HG03175 (cell line): ENCODE data around the gene GDE1.
"Not testable (repeated sequence)": the region's sequence is repeated elsewhere in the genome, so short reads cannot be mapped to it uniquely, and the experiment has no call there.

Experiments used
- ATAC-seq: cut with Tn5 transposase; IDR thresholded peaks from one replicate; pipeline ENCODE4 v1.9.1; 2021; ENCODE audit warnings: mild to moderate bottlenecking, moderate library complexity; ENCODE audit not compliant: unreplicated experiment

GDE1 gene

DNA sequence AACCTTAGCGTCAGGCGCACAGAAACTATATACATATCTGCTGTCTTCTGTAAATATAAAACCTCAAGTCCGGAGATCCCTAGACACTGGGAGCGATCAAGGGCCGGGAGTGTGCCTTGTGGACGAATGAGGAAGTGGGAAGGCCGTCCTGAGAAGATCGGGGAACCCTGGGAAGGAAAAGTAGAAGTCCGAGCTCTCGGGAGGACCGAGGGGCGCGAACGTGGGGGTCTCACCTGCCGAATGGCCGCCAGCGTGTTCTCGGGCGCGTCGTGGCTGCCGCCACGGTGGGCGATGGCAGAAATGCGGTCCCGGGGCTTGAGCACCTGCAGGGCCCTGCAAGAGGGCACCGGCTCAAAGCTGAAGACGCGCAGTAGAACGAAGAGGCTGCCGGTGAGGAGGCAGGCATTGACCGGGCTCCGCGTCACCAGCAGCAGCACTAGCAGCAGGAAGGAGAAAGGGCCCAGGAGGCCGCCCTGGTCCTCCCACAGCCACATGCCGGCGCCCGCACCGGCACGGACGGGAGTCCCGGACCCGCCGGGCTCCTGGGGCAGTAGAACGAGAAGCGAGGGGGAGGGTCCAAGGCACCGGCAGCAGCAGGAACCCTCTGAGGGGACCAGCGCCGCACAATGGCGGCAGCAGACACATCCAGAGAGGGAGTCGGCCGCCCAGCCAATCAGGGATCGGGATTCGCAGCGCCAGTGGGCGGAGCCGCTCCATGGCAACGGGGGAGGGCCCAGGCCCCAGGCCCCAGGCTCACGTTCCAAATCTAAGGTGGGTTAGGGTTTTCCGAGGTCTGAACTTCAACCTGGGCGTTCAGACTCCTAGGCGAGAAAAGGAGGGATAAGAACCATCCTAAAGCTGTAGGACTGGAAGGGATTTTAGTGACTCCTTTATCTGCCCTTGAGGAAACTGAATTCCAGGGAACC lies at the start of gene GDE1:
TSS of gene GDE1 (minus strand) at position 628 of the 926 bp plus-strand sequence. CDS start at position 494, 134 bp downstream.
- peak; percentile 76 for ATAC-seq

GRCh38 chr16:19567560-19567959 lies 45.7 kb upstream of the GDE1 start:
- no peak for ATAC-seq

DNA sequence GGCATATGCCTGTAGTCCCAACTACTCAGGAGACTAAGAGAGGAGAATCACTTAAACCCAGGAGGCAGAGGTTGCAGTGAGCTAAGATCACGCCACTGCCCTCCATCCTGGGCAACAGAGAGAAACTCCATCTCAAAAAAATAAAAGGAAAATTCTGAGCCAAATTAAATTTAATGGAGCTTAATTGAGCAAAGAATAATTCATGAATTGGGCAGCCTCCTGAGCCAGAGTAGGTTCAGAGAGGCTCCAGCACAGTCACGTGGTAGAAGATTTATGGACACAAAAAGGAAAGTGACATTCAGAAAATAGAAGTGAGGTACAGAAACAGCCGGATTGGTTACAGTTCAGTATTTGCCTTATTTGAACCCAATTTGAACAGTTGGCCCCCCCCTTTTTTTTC lies 44.5 kb upstream of the GDE1 start:
- ATAC-seq = no peak

DNA sequence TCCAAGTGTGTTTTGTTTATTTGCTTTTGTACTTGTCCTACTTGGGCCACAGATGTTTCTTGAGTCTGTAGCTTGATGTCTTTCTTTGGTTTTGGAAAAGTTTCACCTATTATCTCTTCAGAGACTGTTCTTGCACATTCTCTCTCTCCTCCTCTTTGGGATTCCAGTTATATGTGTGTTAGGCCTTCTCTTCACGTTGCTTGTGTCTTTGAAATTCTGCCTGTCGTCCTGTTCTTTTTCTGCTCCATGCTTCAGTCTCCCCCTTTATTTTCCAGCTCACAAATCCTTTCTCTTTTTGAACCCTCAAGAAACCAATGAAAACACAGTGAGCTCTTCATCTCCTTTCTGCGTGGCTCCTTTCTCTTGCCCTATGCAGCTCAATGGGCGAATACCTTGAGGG lies 41.5 kb upstream of the GDE1 start:
- ATAC-seq = no peak

- no peak for ATAC-seq
Observed at GRCh38 chr16:19560078-19560477, 38.2 kb upstream of the GDE1 start.

DNA sequence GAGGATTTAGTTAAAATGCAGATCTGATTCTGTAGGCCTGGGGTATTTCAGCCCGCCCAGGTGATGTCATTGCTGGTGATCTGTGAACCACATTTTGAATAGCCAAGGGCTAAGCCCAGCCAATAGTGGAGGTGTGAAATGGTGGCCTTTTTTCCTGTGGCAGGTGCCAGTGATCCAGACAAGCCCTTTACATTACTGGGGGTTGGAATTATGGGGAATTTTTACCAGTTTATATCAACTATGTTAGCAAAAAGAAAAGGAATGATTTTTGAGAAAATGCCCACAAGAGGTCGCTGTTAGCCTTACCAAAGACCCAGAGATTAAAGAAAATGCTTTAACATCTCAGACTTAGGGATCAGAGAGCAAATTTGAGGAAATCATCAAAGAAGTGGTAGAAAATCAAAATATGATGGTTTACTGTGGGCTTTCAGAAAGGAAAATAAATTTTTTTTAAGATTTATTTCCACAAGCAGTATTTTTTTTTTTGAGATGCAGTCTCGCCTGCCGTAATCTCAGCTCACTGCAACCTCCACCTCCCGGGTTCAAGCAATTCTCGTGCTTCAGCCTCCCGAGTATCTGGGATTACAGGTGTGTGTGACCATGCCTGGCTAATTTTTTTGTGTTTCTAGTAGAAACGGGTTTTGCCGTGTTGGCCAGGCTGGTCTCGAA lies 37.5 kb upstream of the GDE1 start:
- ATAC-seq = no peak

DNA sequence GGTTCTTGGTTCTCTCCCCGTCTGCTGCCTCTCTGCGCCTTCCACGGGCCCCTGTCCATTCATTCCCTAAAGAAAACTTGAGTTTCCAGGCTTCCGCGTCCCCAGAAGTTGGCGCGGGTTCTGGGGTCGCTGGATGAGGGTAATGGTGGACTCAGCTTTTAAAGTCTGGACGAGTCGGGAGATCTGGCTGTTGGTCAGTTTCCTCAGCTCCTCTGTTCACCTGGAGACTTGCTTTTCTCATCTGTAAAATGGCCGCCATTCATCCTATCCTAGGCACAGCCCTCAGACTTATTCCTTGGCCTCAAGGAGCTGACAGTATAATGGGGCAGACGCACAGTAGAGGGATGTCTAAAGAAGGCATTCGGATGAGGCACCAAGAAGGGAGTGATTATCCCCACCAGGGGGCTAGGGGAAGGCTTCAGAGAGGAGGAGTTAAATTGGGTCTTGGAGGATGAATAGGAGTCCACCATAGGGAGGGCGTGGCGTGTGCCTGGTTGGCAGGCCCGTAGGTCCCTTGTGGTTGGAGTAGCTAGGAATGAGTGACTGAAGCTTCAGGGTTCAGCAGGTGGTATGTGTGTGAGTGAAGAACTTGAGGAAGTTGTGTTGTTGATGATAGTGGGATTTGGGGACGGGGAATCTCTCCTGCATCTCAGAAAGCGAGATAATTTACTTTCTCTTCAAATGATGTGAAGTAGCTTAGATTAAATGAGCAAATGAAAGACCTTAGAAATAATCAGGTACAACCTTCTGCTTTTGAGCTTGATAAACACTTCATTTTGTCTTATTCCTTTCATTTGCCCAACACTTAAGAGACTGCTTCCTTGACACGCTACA lies 34.3 kb upstream of the GDE1 start:
- no peak for ATAC-seq

GRCh38 chr16:19555186-19555937 lies 33.5 kb upstream of the GDE1 start, which contains the start of gene VPS35L:
TSS of gene VPS35L (plus strand) at chr16:19555703. CDS start at chr16:19555730, 27 bp downstream.
- peak; percentile 96 for ATAC-seq

DNA sequence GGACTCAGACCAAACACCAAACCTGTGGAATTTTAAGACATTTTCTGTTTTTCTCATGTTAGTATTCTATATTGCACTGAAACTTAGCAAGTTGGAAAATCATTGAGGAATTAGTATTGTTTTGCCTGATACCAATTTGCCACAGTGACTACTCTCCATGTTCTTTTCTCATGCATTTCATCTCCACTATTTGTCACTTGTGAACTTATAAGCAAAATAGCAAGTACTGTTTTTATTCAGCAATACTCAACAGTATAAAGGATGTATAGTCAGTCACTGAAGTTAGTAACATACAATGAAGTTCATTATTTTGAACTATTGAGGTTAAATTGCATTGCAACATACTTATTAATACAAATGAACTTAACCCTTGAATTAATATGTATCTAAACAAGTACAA lies 27.8 kb upstream of the GDE1 start:
- no peak for ATAC-seq

DNA sequence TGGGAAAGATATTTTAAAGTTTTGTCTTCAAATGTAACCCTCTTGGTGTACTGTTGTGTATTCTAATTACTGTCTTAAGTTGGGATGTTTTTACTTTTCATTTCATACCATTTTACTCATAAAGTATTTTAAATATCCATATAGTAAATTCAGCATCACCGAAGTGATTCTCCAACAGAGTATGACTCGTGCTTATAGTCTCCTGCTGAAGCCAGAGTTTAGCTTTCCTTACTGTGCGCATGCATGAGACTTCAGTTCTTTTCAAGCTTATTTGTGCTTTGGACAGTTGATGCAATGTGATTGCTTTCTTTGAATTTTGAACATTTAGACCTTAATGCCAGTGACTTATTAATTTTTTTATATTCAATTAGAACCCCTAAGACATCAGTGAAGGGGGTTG lies 26.2 kb upstream of the GDE1 start:
- no peak for ATAC-seq

DNA sequence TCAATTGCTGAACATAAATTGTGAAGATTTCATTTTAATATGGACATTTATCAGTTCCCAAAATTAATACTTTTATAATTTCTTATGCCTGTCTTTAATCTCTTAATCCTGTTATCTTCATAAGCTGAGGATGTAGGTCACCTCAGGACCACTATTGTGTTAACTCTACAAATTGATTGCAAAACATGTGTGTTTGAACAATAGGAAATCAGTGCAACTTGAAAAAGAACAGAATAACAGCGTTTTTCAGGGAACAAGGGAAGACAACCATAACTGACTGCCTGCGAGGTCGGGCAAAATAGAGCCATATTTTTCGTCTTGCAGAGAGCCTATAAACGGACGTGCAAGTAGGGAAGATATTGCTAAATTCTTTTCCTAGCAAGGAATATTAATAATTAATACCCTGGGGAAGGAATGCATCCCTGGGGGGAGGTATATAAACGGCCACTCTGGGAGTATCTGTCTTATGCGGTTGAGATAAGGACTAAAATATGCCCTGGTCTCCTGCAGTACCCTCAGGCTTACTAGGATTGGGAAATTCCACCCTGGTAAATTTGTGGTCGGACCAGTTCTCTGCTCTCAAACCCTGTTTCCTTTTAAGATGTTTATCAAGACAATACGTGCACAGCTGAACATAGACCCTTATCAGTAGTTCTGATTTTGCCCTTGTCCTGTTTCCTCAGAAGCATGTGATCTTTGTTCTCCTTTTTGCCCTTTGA lies 21.5 kb upstream of the GDE1 start:
- not testable (repeated sequence) for ATAC-seq

GRCh38 chr16:19542138-19542821 lies 20.4 kb upstream of the GDE1 start:
- no peak for ATAC-seq

DNA sequence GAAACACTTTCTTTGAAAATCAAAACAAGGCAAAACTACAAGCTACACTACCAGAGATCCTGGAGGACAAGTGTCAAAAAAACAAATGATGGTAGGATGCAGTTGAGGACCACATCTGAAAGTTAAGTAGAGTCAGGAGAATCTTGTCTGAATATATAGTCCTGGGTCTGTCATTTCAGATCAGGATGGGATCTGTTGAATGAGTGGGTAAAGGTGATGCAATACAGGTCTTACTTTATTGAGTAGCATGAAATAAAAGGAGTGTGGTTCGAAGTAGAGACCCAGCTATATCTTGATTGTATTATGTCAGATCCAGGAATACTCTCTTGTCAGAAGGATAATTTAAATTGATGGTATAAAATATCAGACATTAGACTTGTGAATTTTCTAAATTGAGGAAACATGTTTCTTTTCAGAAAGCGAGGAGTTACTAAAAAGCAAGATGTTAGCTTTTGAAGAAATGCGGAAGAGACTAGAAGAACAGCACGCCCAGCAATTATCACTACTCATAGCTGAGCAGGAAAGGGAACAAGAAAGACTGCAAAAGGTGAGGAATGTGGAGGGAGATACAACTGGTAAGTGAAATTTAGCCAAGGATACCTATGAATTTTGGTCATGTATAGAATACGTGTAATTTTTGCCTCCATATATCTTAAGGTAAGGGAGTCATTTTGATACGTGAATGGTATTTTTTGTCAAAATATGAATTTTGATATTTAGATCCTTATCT lies 18.5 kb upstream of the GDE1 start:
- ATAC-seq = no peak

DNA sequence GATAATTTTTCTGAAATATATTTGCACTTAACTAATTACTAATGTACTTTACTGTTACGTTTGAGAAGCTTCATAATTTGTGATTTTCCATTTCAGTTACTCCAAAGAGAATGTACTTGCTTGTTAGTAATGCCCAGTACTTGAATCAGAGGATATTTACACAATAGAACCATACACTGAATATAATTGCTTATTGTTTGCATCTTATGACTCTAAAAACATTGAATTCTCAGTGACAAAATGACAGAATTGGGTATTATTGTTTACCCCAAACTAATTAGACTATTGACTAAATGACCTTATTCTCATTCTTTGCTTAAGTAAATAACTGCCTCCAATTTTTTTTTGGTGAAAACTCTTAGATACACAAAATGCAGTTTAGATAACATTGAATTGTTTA lies 10.7 kb upstream of the GDE1 start:
- ATAC-seq = no peak

- no peak for ATAC-seq
Observed at GRCh38 chr16:19528666-19529065, 6.8 kb upstream of the GDE1 start.

GRCh38 chr16:19527161-19527560 lies 5.3 kb upstream of the GDE1 start:
- ATAC-seq = no peak

- no peak for ATAC-seq
Observed at GRCh38 chr16:19525385-19525723, 3.5 kb upstream of the GDE1 start.

DNA sequence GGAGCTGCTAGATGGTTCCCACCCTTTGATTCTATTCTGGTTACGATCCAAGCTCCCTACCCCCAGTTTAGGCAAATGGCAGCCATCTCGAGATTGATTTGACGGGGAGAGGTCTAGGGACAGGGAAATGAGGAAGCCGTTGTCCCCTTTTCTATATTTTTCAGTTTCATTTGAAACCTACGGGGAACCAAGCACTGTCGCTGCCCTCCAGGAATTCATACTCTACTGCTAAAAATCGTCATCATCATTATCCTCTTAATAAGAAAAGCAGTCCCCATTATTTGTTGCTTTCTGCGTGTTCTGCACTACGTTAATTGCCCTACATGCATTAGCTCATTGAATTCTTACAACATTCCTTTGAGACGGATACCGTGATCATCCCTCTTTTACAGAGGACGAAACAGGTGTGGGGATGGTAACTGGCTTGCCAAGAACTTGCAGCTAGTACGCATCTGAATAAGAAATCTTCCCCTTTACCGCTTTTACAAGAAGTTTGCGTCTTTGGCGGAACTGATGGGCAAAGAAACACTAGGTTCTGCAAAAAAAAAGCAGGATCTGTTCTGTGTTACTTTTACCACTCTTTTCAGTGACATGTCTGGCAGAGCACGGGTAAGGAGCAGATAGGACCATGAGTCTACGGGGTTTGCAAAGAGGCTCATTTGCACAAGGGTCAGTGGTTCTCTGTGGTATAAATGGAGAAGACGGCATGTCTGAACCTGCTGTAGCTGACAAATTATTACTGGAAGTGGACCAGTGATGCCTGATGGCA lies 2.9 kb upstream of the GDE1 start:
- ATAC-seq = no peak
